Adrenal gland (tissue), 12 donors: ENCODE results near the gene GPR25. TPM values are rescaled to one million over a fixed set of nuclear protein-coding genes. Genes with fewer than 3 reads are reported as not detected.
A peak's percentile ranks its signal among the peaks of the same experiment; 100 is the strongest.

ENCODE experiments used
- DNase-seq, 7 donors: peaks; one replicate each; pipeline ENCODE4 v3.0.0-alpha.2; 2019 to 2020
- H3K27ac ChIP-seq, 5 donors: fragments of 200-600 bp; sonication (generic) in 4 of 5; 1 replicate in 3 of 5; 2 replicates in 2 of 5; pipeline versions ENCODE4 v1.5.1 to v1.8.0; 2016 to 2020; ENCODE audit warnings: mild to moderate bottlenecking in 1 of 5
- H3K27me3 ChIP-seq: fragments of 200-600 bp; 2 replicates; pipeline ENCODE4 v1.8.0; 2021
- H3K36me3 ChIP-seq, 2 donors: fragments of 200-600 bp; replicated peaks in 1 of 2; 1 replicate in 1 of 2; 2 replicates in 1 of 2; pipeline versions ENCODE4 v1.5.1 to v1.8.0; 2018 to 2022
- H3K4me1 ChIP-seq, 2 donors: fragments of 200-600 bp; replicated peaks in 1 of 2; 1 replicate in 1 of 2; 2 replicates in 1 of 2; pipeline versions ENCODE4 v1.5.1 to v1.8.0; 2018 to 2021
- H3K4me3 ChIP-seq, 4 donors: fragments of 200-600 bp; sonication (generic) in 3 of 4; one replicate each; pipeline ENCODE4 v1.5.1; 2016 to 2018
- H3K9me3 ChIP-seq, 3 donors: fragments of 200-600 bp; sonication (generic) in 1 of 3; replicated peaks in 1 of 3; 1 replicate in 2 of 3; 2 replicates in 1 of 3; pipeline versions ENCODE4 v1.5.1 to v1.8.0; 2016 to 2021
- CTCF ChIP-seq, 6 experiments: fragments of 450-650 bp in 4 of 6; fragments of 200-600 bp in 2 of 6; sonication (generic) in 1 of 6; IDR thresholded peaks; 1 replicate in 5 of 6; 2 replicates in 1 of 6; pipeline versions ENCODE4 v1.5.1 to v1.8.0; 2016 to 2021; ENCODE audit warnings: antibody characterized with exemption in 6 of 6, mild to moderate bottlenecking in 2 of 6, moderate library complexity in 1 of 6
- POLR2A ChIP-seq, 2 donors: fragments of 450-650 bp; IDR thresholded peaks; one replicate each; pipeline ENCODE4 v1.6.1; 2017; ENCODE audit warnings: antibody characterized with exemption in 2 of 2, mild to moderate bottlenecking in 2 of 2, moderate library complexity in 1 of 2
- WGBS, 4 donors: extraction: QIAGEN DNeasy Blood & Tissue Kit in 2 of 4; methylation state at CpG; one replicate each; pipeline versions ENCODE4 v1.1.5 to v1.1.7; 2013 to 2017; 5-methylcytosine and 5-hydroxymethylcytosine counted together
- intact Hi-C, 2 donors: fragments of 100-400 bp; cut with DNase I; formaldehyde crosslinking; loops; one replicate each; pipeline versions ENCODE4 v1.14.1 to v1.15.0; 2022 to 2023
- polyA plus RNA-seq, 3 donors: library from polyadenylated mRNA; stranded (reverse); fragments of 200-250 nt in 2 of 3; fragments of 350-450 nt in 1 of 3; fragmentation: Illumina TruSeq in 1 of 3; extraction: RNeasy Lipid Tissue Mini Kit (QIAGEN cat#74804) in 1 of 3; gene quantifications; one replicate each; pipeline ENCODE4 v1.2.3, GENCODE V29; 2013 to 2014
- total RNA-seq, 9 donors: library from RNA; depleted of rRNA in 4 of 9; stranded (reverse); fragments of >200 nt in 4 of 9; fragments of 120-200 nt in 1 of 9; fragmentation: NEBNext Ultra II Directional in 1 of 9; extraction: Animal tissue kit (Norgen Biotek cat#: 25700) in 1 of 9; gene quantifications; one replicate each; pipeline versions ENCODE4 v1.1.0 to v1.2.4, GENCODE V29; 2013 to 2023
- donor health status: healthy with polysubstance abuse.
- donor health status: Bipolar disorder and iron deficiency.
- donor health status: DM: yes; HTN: yes; CAD: no.
- donor health status: DM: no; HTN: no; CAD: no.
- donor health status: DM: no; HTN: no; CAD: no.
- donor health status: DM: yes; HTN: yes; CAD: no.

Gene GPR25
- total and polyA plus RNA-seq, 12 donors, result 0.18 to 0.69 TPM; not detected in 10

- DNase-seq, result no peak
- intact Hi-C loops, result no loop called here
- H3K4me3 ChIP-seq, result no peak overlapping the region
- H3K27ac ChIP-seq, result no peak overlapping the region
- no peaks in the 10 kb centered on the region for H3K9me3 ChIP-seq
- 83 to 100% (median 91%) methylated on average over 1 to 8 of the region's 8 CpGs for WGBS, 4 donors
- peaks cover 13% of the 10 kb centered on the region for H3K27me3 ChIP-seq
- no peaks in the 10 kb centered on the region for H3K36me3 ChIP-seq
- no peak for TF ChIP-seq POLR2A (IDR thresholded peaks at IDR 0.05)
- TF ChIP-seq CTCF (IDR thresholded peaks at IDR 0.05), result no peak
- peaks cover 4 to 9% of the 10 kb centered on the region in 2 donors for H3K4me1 ChIP-seq
These were observed 22.6 kb downstream of the GPR25 start for GRCh38 chr1:200895443-200895789.

GRCh38 chr1:200895801-200896530, 23.2 kb downstream of the GPR25 start:
- WGBS, 4 donors, result 71 to 91% (median 82%) methylated on average over 7 to 9 of the region's 9 CpGs
- H3K4me3 ChIP-seq, result no peak overlapping the region
- no peak overlapping the region for H3K27ac ChIP-seq

GRCh38 chr1:200896531-200897196, 23.9 kb downstream of the GPR25 start:
- TF ChIP-seq CTCF (IDR thresholded peaks at IDR 0.05) (no peak), POLR2A (IDR thresholded peaks at IDR 0.05) (no peak)

More at GRCh38 chr1:200895801-200896530, 23.2 kb downstream of the GPR25 start:
- H3K4me1 ChIP-seq, result peaks cover 3 to 5% of the 10 kb centered on the region in 2 donors
- intact Hi-C loops, result no loop called here
- peaks cover 8% of the 10 kb centered on the region for H3K27me3 ChIP-seq
- no peaks in the 10 kb centered on the region for H3K9me3 ChIP-seq
- H3K36me3 ChIP-seq, result no peaks in the 10 kb centered on the region
- no peak for DNase-seq
- TF ChIP-seq CTCF (IDR thresholded peaks at IDR 0.05) (no peak), POLR2A (IDR thresholded peaks at IDR 0.05) (no peak)

GRCh38 chr1:200897259-200897658, 24.5 kb downstream of the GPR25 start:
- 79 to 92% (median 90%) methylated on average over 4 to 5 of the region's 5 CpGs for WGBS, 4 donors
- no peak overlapping the region for H3K27ac ChIP-seq
- H3K36me3 ChIP-seq, result no peaks in the 10 kb centered on the region
- no peak overlapping the region for H3K4me3 ChIP-seq
- no peaks in the 10 kb centered on the region for H3K27me3 ChIP-seq
- intact Hi-C loops, result no loop called here
- no peaks in the 10 kb centered on the region for H3K4me1 ChIP-seq
- TF ChIP-seq CTCF (IDR thresholded peaks at IDR 0.05) (no peak), POLR2A (IDR thresholded peaks at IDR 0.05) (no peak)
- no peak for DNase-seq
- H3K9me3 ChIP-seq, result no peaks in the 10 kb centered on the region

More at GRCh38 chr1:200896531-200897196, 23.9 kb downstream of the GPR25 start:
- intact Hi-C loops, result no loop called here
- WGBS, 4 donors, result 45 to 74% (median 54%) methylated on average over 3 to 10 of the region's 10 CpGs
- Histone ChIP-seq H3K27me3 (peaks cover 1% of the 10 kb centered on the region), H3K9me3 (no peaks in the 10 kb centered on the region), H3K4me3 (no peak overlapping the region), H3K36me3 (no peaks in the 10 kb centered on the region), H3K4me1 (no peaks in the 10 kb centered on the region), H3K27ac (no peak overlapping the region)
- peak in 1 of 7 donors; percentile 7 for DNase-seq
